ENCODE data around the gene MGMT.

MGMT gene

GRCh38 chr10:129694184-129694583, 227.1 kb downstream of the MGMT start:
- Mint-ChIP-seq H3K4me1 (peaks cover 2% of the 10 kb centered on the region), H3K4me3 (no peak overlapping the region), H3K9me3 (no peaks in the 10 kb centered on the region), H3K27ac (no peak overlapping the region), H3K27me3 (no peaks in the 10 kb centered on the region), H3K36me3 (ENCODE audit: low read depth) (no peaks in the 10 kb centered on the region)
- DNase-seq (no peak), ATAC-seq (no peak)

- ATAC-seq: no peak
- Mint-ChIP-seq H3K36me3 (ENCODE audit: low read depth) (no peaks in the 10 kb centered on the region), H3K9me3 (no peaks in the 10 kb centered on the region), H3K4me3 (no peak overlapping the region), H3K27ac (no peak overlapping the region), H3K4me1 (peaks cover 2% of the 10 kb centered on the region), H3K27me3 (no peaks in the 10 kb centered on the region)
- DNase-seq: no peak
Observed at GRCh38 chr10:129694691-129695243, 227.7 kb downstream of the MGMT start.

- Mint-ChIP-seq H3K36me3 (ENCODE audit: low read depth) (no peaks in the 10 kb centered on the region), H3K27ac (no peak overlapping the region), H3K27me3 (no peaks in the 10 kb centered on the region), H3K9me3 (no peaks in the 10 kb centered on the region), H3K4me1 (peaks cover 2% of the 10 kb centered on the region), H3K4me3 (no peak overlapping the region)
- no peak for DNase-seq
- no peak for ATAC-seq
Observed at GRCh38 chr10:129695671-129696070, 228.6 kb downstream of the MGMT start.

GRCh38 chr10:129696636-129697035, 229.6 kb downstream of the MGMT start:
- no peaks in the 10 kb centered on the region for H3K36me3 Mint-ChIP-seq (ENCODE audit: low read depth)
- no peaks in the 10 kb centered on the region for H3K4me1 Mint-ChIP-seq
- DNase-seq: no peak
- no peaks in the 10 kb centered on the region for H3K27me3 Mint-ChIP-seq
- H3K4me3 Mint-ChIP-seq: no peak overlapping the region
- ATAC-seq: no peak
- H3K27ac Mint-ChIP-seq: no peak overlapping the region
- no peaks in the 10 kb centered on the region for H3K9me3 Mint-ChIP-seq

- ATAC-seq (no peak), DNase-seq (no peak)
- H3K36me3 Mint-ChIP-seq (ENCODE audit: low read depth): no peaks in the 10 kb centered on the region
- no peaks in the 10 kb centered on the region for H3K9me3 Mint-ChIP-seq
- no peak overlapping the region for H3K27ac Mint-ChIP-seq
- no peak overlapping the region for H3K4me3 Mint-ChIP-seq
- H3K4me1 Mint-ChIP-seq: no peaks in the 10 kb centered on the region
- H3K27me3 Mint-ChIP-seq: no peaks in the 10 kb centered on the region
Observed at GRCh38 chr10:129697463-129698247, 230.6 kb downstream of the MGMT start.

GRCh38 chr10:129699722-129700340, 232.8 kb downstream of the MGMT start:
- no peaks in the 10 kb centered on the region for H3K4me1 Mint-ChIP-seq
- no peak for DNase-seq
- H3K9me3 Mint-ChIP-seq: no peaks in the 10 kb centered on the region
- H3K36me3 Mint-ChIP-seq (ENCODE audit: low read depth): peaks cover 5% of the 10 kb centered on the region
- H3K4me3 Mint-ChIP-seq: no peak overlapping the region
- ATAC-seq: no peak
- H3K27me3 Mint-ChIP-seq: no peaks in the 10 kb centered on the region
- H3K27ac Mint-ChIP-seq: no peak overlapping the region

- H3K9me3 Mint-ChIP-seq: no peaks in the 10 kb centered on the region
Observed at GRCh38 chr10:129702605-129703004, 235.6 kb downstream of the MGMT start.

GRCh38 chr10:129703287-129704137, 236.5 kb downstream of the MGMT start:
- ATAC-seq: no peak
- no peaks in the 10 kb centered on the region for H3K9me3 Mint-ChIP-seq
- no peak overlapping the region for H3K27ac Mint-ChIP-seq
- peaks cover 12% of the 10 kb centered on the region for H3K36me3 Mint-ChIP-seq (ENCODE audit: low read depth)
- H3K27me3 Mint-ChIP-seq: no peaks in the 10 kb centered on the region
- no peak overlapping the region for H3K4me3 Mint-ChIP-seq
- H3K4me1 Mint-ChIP-seq: no peaks in the 10 kb centered on the region
- no peak for DNase-seq

More at GRCh38 chr10:129702605-129703004, 235.6 kb downstream of the MGMT start:
- Mint-ChIP-seq H3K4me3 (no peak overlapping the region), H3K27me3 (no peaks in the 10 kb centered on the region), H3K27ac (no peak overlapping the region), H3K36me3 (ENCODE audit: low read depth) (peaks cover 7% of the 10 kb centered on the region), H3K4me1 (no peaks in the 10 kb centered on the region)
- no peak for DNase-seq
- no peak for ATAC-seq

GRCh38 chr10:129704225-129704624, 237.2 kb downstream of the MGMT start:
- Mint-ChIP-seq H3K9me3 (no peaks in the 10 kb centered on the region), H3K36me3 (ENCODE audit: low read depth) (peaks cover 16% of the 10 kb centered on the region), H3K27ac (no peak overlapping the region), H3K4me1 (no peaks in the 10 kb centered on the region), H3K4me3 (no peak overlapping the region), H3K27me3 (no peaks in the 10 kb centered on the region)
- ATAC-seq: no peak
- no peak for DNase-seq

- H3K36me3 Mint-ChIP-seq (ENCODE audit: low read depth): peaks cover 18% of the 10 kb centered on the region
- H3K27me3 Mint-ChIP-seq: no peaks in the 10 kb centered on the region
- no peak for DNase-seq
- no peak overlapping the region for H3K4me3 Mint-ChIP-seq
- no peaks in the 10 kb centered on the region for H3K9me3 Mint-ChIP-seq
- H3K4me1 Mint-ChIP-seq: no peaks in the 10 kb centered on the region
- H3K27ac Mint-ChIP-seq: no peak overlapping the region
- ATAC-seq: no peak
Observed at GRCh38 chr10:129704786-129705525, 237.9 kb downstream of the MGMT start.

- H3K9me3 Mint-ChIP-seq: no peaks in the 10 kb centered on the region
- peaks cover 18% of the 10 kb centered on the region for H3K36me3 Mint-ChIP-seq (ENCODE audit: low read depth)
- H3K27ac Mint-ChIP-seq: no peak overlapping the region
- H3K27me3 Mint-ChIP-seq: no peaks in the 10 kb centered on the region
- no peak for DNase-seq
- no peak for ATAC-seq
- H3K4me3 Mint-ChIP-seq: no peak overlapping the region
- H3K4me1 Mint-ChIP-seq: no peaks in the 10 kb centered on the region
Observed at GRCh38 chr10:129705676-129706075, 238.6 kb downstream of the MGMT start.

- no peak for DNase-seq
- Mint-ChIP-seq H3K9me3 (no peaks in the 10 kb centered on the region), H3K27ac (no peak overlapping the region), H3K4me3 (no peak overlapping the region), H3K36me3 (ENCODE audit: low read depth) (peaks cover 18% of the 10 kb centered on the region), H3K4me1 (no peaks in the 10 kb centered on the region), H3K27me3 (no peaks in the 10 kb centered on the region)
- ATAC-seq: no peak
Observed at GRCh38 chr10:129706081-129706480, 239.0 kb downstream of the MGMT start.

- H3K27me3 Mint-ChIP-seq: no peaks in the 10 kb centered on the region
- H3K27ac Mint-ChIP-seq: no peak overlapping the region
- no peaks in the 10 kb centered on the region for H3K4me1 Mint-ChIP-seq
- no peak for ATAC-seq
- no peak for DNase-seq
- peaks cover 18% of the 10 kb centered on the region for H3K36me3 Mint-ChIP-seq (ENCODE audit: low read depth)
- no peak overlapping the region for H3K4me3 Mint-ChIP-seq
- H3K9me3 Mint-ChIP-seq: no peaks in the 10 kb centered on the region
Observed at GRCh38 chr10:129706523-129706922, 239.5 kb downstream of the MGMT start.

Measured in activated naive CD8-positive, alpha-beta T cell treated with anti-CD3 and anti-CD28 coated beads, Interleukin-2, amount 50 U/mL, for 24 hours (primary cell).